Aorta (tissue), 5 donors: ENCODE measurements around the gene ZNF454. TPM values are rescaled to one million over a fixed set of nuclear protein-coding genes. Genes with fewer than 3 reads are reported as not detected.

Experiments
- ATAC-seq: fragments of 200-7000 bp; cut with Tn5 transposase; one replicate; pipeline ENCODE4 v1.9.1; 2022; ENCODE audit warnings: moderate library complexity; ENCODE audit not compliant: low FRiP score
- DNase-seq, 2 donors: peaks; one replicate each; pipeline ENCODE4 v3.0.0-alpha.2; 2020
- H3K27ac ChIP-seq, 2 donors: one replicate each; pipeline ENCODE4 v1.5.1; 2013; ENCODE audit warnings: low read length in 2 of 2, mild to moderate bottlenecking in 2 of 2, moderate library complexity in 2 of 2, control low read depth in 1 of 2, inconsistent platforms in 1 of 2, low read depth in 1 of 2
- H3K27me3 ChIP-seq, 2 donors: one replicate each; pipeline ENCODE4 v1.6.1; 2013; ENCODE audit warnings: control low read depth in 1 of 2, low read length in 1 of 2, mild to moderate bottlenecking in 1 of 2, moderate library complexity in 1 of 2; ENCODE audit not compliant: insufficient read depth in 2 of 2, control insufficient read depth in 1 of 2
- H3K36me3 ChIP-seq, 2 donors: one replicate each; pipeline ENCODE4 v1.6.1; 2013; ENCODE audit warnings: control low read depth in 1 of 2, low read length in 1 of 2, mild to moderate bottlenecking in 1 of 2; ENCODE audit not compliant: insufficient read depth in 2 of 2, control insufficient read depth in 1 of 2
- H3K4me1 ChIP-seq, 2 donors: one replicate each; pipeline ENCODE4 v1.6.1; 2013; ENCODE audit warnings: low read length in 2 of 2, control low read depth in 1 of 2, mild to moderate bottlenecking in 1 of 2, moderate library complexity in 1 of 2; ENCODE audit not compliant: insufficient read depth in 2 of 2, control insufficient read depth in 1 of 2
- H3K4me3 ChIP-seq, 2 donors: one replicate each; pipeline ENCODE4 v1.5.1; 2013; ENCODE audit warnings: low read length in 2 of 2, control low read depth in 1 of 2, mild to moderate bottlenecking in 1 of 2
- H3K9me3 ChIP-seq: one replicate; pipeline ENCODE4 v1.6.1; 2013; ENCODE audit warnings: mild to moderate bottlenecking, low read length; ENCODE audit not compliant: control insufficient read depth
- WGBS, 2 donors: extraction: QIAGEN DNeasy Blood & Tissue Kit; methylation state at CpG; one replicate each; pipeline ENCODE4 v1.1.7; 2013; 5-methylcytosine and 5-hydroxymethylcytosine counted together
- intact Hi-C, 2 donors: fragments of 100-400 bp; cut with DNase I; formaldehyde crosslinking; loops; one replicate each; pipeline versions ENCODE4 v1.14.2 to v1.15.0; 2022
- polyA plus RNA-seq, 2 donors: library from polyadenylated mRNA; stranded (reverse); fragments of 200-250 nt; gene quantifications; one replicate each; pipeline ENCODE4 v1.2.3, GENCODE V29; 2013
- total RNA-seq, 2 donors: library from RNA; stranded (reverse); fragmentation: NEBNext Ultra II Directional; extraction: Animal tissue kit (Norgen Biotek cat#: 25700); gene quantifications; one replicate each; pipeline ENCODE4 v1.2.1, GENCODE V29; 2021
- donor health status: healthy with polysubstance abuse.
- donor health status: Bipolar disorder and iron deficiency.
- donor health status: DM: no; HTN: no; CAD: no.
- donor health status: DM: no; HTN: no; CAD: no.
- donor health status: DM: yes; HTN: yes; CAD: no.

Gene ZNF454
- total and polyA plus RNA-seq, 4 donors, result 1.5 to 5.6 (median 1.9) TPM

DNA sequence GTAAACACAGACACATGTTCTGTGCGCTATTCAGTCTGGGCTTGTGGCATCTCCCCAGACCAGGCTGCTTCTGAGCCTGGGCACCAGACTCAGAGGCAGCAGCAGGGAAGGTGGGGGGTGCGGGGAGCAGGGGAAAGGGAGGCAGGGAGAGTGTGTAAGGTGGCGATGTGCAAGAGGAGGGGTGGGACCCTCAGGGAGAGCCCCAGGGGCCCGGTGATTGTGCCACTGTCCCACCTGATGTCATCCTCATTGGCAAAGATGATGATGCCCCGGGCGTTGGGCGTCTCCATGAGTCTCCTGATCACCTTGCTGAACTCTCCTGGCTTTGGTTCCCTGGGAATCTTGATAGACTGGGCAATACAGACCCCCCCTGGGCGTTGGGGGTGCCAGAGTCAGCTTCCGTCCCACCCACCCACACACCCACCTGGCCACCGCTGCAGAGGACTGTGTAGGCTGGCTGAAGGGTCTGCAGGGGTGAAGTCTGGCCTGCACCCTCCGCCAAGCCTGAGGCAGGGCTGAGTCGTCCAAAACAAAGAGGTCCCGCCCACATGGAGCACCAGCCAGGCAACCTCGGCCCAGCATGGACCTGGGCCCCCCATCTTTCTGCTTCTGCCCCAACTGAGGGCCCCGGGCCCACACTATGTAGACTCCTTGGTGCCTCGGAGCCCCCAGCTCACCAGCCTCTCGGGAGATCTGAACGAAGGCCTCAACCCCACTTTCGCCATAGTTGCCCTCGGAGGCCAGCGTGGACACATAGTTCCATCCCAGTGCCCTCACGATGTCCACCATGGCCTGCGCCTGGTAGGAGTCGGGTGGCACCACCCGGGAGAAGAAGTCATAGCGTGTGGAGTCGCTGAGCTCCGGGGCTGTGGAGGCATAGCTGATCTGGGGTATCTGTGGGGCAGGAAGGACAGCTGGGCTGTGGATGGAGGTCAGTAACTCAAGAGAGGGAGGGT lies 50.5 kb downstream of the ZNF454 start:
- ATAC-seq (no peak), DNase-seq (no peak)
- no peaks in the 10 kb centered on the region for H3K36me3 ChIP-seq
- no peaks in the 10 kb centered on the region for H3K27me3 ChIP-seq
- H3K4me3 ChIP-seq, result no peak overlapping the region
- peaks cover 6% of the 10 kb centered on the region for H3K9me3 ChIP-seq
- no peak overlapping the region for H3K27ac ChIP-seq
- intact Hi-C loops, result no loop called here
- 90 to 93% methylated on average over 27 to 28 of the region's 28 CpGs for WGBS, 2 donors
- H3K4me1 ChIP-seq, result no peaks in the 10 kb centered on the region

DNA sequence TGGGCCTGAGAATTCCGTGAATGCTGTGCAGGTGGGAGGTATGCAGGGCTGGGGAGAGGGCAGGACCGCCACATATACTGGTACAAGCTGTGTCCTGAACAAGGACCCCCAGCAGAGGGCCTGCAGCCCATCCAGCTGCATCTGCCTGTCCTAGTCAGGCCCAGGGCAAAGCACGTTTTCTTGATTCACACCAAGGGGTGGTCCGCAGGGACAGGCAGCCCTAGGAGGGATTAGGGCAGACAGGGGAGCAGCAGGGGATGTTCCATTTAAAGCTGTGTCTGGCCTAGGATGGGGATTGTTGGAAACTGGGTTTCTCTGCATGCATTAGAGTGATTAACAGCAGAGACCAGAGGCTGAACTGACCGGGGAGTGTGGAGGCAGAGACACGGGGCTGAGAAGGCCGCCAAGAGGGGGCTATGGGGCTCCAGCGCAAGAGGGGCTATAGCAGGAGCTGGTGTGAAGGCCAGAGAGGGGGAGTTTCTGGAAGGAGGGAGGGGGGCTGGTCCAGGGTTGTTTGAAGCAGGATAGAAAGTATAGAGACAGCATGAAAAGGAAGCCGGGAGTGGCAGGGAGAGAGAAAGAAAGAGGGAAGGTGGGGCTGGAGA lies 51.4 kb downstream of the ZNF454 start:
- no peak for ATAC-seq
- no peaks in the 10 kb centered on the region for H3K36me3 ChIP-seq
- intact Hi-C loops, result no loop called here
- H3K27ac ChIP-seq, result no peak overlapping the region
- H3K9me3 ChIP-seq, result peaks cover 6% of the 10 kb centered on the region
- no peaks in the 10 kb centered on the region for H3K27me3 ChIP-seq
- no peak overlapping the region for H3K4me3 ChIP-seq
- DNase-seq, result no peak
- WGBS, 2 donors, result 58 to 61% methylated on average over 9 of the region's 9 CpGs
- H3K4me1 ChIP-seq, result no peaks in the 10 kb centered on the region

- DNase-seq (no peak), ATAC-seq (no peak)
- peaks cover 5% of the 10 kb centered on the region for H3K9me3 ChIP-seq
- H3K4me1 ChIP-seq, result no peaks in the 10 kb centered on the region
- no peaks in the 10 kb centered on the region for H3K36me3 ChIP-seq
- H3K4me3 ChIP-seq, result no peak overlapping the region
- intact Hi-C loops, result no loop called here
- H3K27me3 ChIP-seq, result no peaks in the 10 kb centered on the region
- WGBS, 2 donors, result 79 to 84% methylated on average over 20 of the region's 20 CpGs
- no peak overlapping the region for H3K27ac ChIP-seq
Observed at GRCh38 chr5:178993236-178993765, 52.3 kb downstream of the ZNF454 start.

- DNase-seq (no peak), ATAC-seq (no peak)
- H3K36me3 ChIP-seq, result no peaks in the 10 kb centered on the region
- H3K9me3 ChIP-seq, result peaks cover 7% of the 10 kb centered on the region
- no peaks in the 10 kb centered on the region for H3K4me1 ChIP-seq
- 21 to 23% methylated on average over 39 to 53 of the region's 53 CpGs for WGBS, 2 donors
- intact Hi-C loops, result no loop called here
- H3K4me3 ChIP-seq, result no peak overlapping the region
- no peaks in the 10 kb centered on the region for H3K27me3 ChIP-seq
- H3K27ac ChIP-seq, result no peak overlapping the region
Observed at GRCh38 chr5:178993955-178994579, 53.1 kb downstream of the ZNF454 start.

- Histone ChIP-seq H3K9me3 (peaks cover 7% of the 10 kb centered on the region), H3K27me3 (no peaks in the 10 kb centered on the region), H3K27ac (no peak within 1 kb of the TSS), H3K4me3 (no peak within 1 kb of the TSS), H3K36me3 (no peaks in the 10 kb centered on the region), H3K4me1 (no peaks in the 10 kb centered on the region)
- WGBS, 2 donors, result 1 to 2% methylated on average over 69 to 97 of the region's 97 CpGs
- no peak for DNase-seq
- intact Hi-C loops, result no loop called here
- no peak for ATAC-seq
Observed at GRCh38 chr5:178994580-178995340, 53.8 kb downstream of the ZNF454 start, which contains the start of gene GRM6. GRM6 (minus strand) TSS chr5:178995320; CDS start chr5:178994944, 376 bp downstream.

DNA sequence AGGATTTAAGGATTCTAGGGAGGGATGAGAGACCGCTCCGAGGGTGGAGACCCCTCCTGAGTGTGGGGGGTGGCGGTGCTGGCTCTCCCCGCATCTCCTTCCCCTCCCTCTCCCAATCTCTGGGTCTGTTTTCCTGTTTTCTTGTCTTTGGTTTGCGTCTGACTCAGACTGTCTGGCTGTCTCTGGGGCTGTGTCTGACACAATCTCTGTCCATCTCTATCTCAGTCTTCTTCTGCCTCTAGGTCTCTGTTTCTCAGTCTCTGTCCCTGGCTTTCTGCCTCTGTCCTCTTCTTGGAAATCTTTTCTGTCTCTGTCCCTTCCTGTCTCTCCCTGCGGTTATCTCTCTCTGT lies 54.3 kb downstream of the ZNF454 start:
- Histone ChIP-seq H3K27ac (no peak overlapping the region), H3K4me3 (no peak overlapping the region), H3K9me3 (peaks cover 7% of the 10 kb centered on the region), H3K36me3 (no peaks in the 10 kb centered on the region), H3K27me3 (no peaks in the 10 kb centered on the region), H3K4me1 (no peaks in the 10 kb centered on the region)
- ATAC-seq (no peak), DNase-seq (no peak)
- intact Hi-C loops, result no loop called here
- 12 to 16% methylated on average over 6 of the region's 6 CpGs for WGBS, 2 donors

DNA sequence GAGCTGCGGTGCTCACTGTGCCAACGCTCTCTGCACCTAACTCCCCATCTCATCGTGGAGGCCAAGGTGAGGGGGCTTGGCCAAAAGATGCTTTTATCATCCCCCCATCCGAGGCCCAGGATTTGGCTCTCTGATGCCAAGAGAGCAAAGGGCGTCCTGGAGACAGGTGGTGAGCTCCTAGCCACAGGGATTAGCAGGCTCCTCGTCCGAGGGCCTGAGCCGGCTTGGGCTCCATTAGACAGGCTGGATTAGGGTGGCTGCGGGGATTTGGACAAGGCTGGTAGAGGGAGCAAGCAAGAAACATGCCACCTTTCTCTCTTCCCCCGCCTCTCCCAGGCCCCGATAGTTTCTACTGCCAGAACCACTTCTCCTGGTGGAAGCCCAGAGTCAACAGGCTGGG lies 55.2 kb downstream of the ZNF454 start:
- WGBS, 2 donors, result 66% methylated on average over 11 of the region's 11 CpGs
- DNase-seq (no peak), ATAC-seq (no peak)
- no peak overlapping the region for H3K27ac ChIP-seq
- H3K4me3 ChIP-seq, result no peak overlapping the region
- intact Hi-C loops, result no loop called here
- no peaks in the 10 kb centered on the region for H3K36me3 ChIP-seq
- peaks cover 7% of the 10 kb centered on the region for H3K9me3 ChIP-seq
- H3K4me1 ChIP-seq, result no peaks in the 10 kb centered on the region
- H3K27me3 ChIP-seq, result no peaks in the 10 kb centered on the region

DNA sequence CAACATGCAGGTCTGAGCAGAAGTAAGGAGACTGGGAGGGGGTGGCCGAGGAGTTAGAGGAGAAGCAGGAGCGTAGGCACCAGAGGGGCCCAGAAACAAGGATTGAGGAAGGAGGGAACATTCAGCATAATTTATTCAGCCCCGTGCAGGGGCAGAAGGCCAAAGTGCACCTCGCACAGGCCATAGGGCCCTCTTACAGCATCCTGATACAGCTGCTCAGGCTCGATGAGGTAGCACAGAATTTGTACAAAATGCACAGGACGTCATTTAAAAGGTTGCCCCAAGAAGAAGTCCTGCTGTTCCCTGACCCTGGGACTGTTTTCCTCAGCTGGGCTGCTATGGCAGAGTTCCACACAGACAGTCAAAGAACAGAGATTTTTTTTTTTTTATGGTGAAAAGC lies 56.2 kb downstream of the ZNF454 start:
- DNase-seq (no peak), ATAC-seq (no peak)
- Histone ChIP-seq H3K27ac (no peak overlapping the region), H3K4me1 (no peaks in the 10 kb centered on the region), H3K27me3 (no peaks in the 10 kb centered on the region), H3K36me3 (no peaks in the 10 kb centered on the region), H3K4me3 (no peak overlapping the region), H3K9me3 (peaks cover 7% of the 10 kb centered on the region)
- intact Hi-C loops, result no loop called here
- 67 to 76% methylated on average over 5 to 6 of the region's 6 CpGs for WGBS, 2 donors
